Hindlimb muscle (tissue), 1 donor: ENCODE results near the gene MDP1. TPM values are rescaled to one million over a fixed set of nuclear protein-coding genes. Genes with fewer than 3 reads are reported as not detected.
A peak's percentile ranks its signal among the peaks of the same experiment; 100 is the strongest.
"Not testable (repeated sequence)": the region's sequence is repeated elsewhere in the genome, so short reads cannot be mapped to it uniquely, and the experiment has no call there.

Experiments used
- DNase-seq: peaks from one replicate; pipeline ENCODE4 v3.0.0-alpha.2; 2013
- polyA plus RNA-seq: library from polyadenylated mRNA; unstranded; fragments of 120-200 nt; gene quantifications from one replicate; pipeline ENCODE4 v1.2.1, GENCODE V29; 2013; ENCODE audit not compliant: insufficient read length

Gene MDP1
- polyA plus RNA-seq, 1 donor = 9.3 TPM

GRCh38 chr14:24250354-24250753, 34.5 kb upstream of the MDP1 start:
- no peak for DNase-seq

DNA sequence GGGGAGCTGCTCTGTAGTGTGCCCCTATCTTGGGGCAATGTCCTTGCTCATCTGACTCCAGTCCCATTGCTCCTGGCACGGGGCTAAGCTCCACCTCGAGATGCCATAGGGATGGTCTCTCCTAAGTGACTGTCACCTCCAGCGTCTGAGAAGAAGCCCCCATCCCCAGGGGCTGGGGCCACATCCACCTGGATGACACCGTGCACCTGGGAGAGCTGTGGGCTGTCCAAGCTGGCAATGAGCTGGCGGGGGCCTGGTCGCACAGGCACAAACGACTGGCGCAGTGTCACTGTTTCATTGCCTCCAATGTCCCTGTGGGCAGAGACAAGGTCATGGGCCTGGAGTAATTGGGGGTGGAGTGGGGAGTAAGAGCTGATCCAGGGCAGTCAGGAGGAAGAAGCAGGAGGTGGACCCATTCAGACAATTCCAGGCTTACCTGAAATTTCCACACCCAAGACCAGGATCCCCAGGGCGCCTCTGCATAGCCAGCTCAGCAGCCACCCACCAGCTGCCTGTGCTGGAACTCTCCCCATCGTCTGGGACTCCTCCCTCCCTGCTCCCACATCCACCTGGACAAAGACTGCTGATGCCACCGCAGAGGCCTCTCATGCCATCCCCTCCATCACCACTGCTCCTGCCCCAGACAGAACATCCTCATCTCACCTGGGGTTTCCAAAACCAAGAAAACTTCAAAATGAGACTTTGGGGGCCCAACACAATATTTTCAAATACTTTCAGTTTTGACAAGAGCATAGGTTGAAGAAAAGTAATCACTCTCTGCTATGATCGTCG, 33.6 kb upstream of the MDP1 start:
- no peak for DNase-seq

DNA sequence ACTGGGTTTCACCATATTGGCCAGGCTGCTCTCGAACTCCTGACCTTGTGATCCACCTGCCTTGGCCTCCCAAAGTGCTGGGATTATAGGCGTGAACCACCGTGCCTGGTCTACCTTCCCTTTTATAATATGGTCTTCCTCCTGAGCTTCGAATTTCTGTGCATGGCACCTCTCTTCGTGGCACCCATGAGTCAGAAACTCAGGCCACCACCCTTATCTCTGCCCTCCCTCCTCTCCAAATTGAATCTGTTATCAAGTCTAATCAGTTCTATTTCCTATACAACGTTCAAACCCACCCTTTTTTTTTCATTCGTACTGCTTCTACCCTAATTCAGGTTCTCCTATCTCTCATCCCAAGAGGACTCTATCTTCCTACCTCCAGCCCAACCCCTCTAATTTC, 31.6 kb upstream of the MDP1 start:
- no peak for DNase-seq

DNA sequence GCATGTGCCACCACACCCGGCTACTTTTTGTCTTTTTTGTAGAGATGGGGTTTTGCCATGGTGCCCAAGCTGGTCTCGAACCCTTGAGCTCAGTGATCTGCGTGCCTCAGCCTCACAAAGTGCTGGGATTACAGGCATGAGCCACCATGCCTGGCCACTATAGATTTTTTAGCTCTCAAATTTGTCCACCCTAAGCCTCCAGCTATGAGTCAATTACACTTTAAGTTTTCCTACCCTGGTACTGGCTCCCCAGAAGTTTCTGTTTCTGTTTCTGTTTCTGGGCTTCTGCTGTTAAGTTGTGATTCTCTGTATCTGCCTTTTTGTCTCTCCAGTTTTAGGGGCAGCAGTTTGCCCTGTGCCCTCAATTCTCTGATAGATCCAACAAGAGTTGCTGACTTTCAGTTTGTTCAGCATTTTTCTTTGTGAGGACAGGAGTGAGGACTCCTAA, 30.9 kb upstream of the MDP1 start:
- DNase-seq = no peak

DNA sequence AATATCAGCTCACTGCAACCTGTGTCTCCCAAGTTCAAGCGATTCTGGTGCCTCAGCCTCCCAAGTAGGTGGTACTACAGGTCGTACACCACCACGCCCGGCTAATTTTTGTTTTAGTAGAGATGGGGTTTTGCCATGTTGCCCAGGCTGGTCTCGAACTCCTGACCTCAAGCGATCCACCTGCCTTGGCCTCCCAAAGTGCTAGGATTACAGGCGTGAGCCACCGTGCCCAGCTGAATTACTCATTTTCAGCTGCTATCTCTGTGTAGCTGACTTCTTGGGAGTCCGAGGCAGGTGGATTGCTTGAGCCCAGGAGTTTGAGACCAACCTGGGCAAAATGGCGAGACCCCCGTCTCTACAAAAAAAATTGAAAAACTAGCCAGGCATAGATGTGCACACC, 29.5 kb upstream of the MDP1 start:
- DNase-seq = not testable (repeated sequence)

GRCh38 chr14:24243336-24243836, 27.5 kb upstream of the MDP1 start:
- no peak for DNase-seq

GRCh38 chr14:24241829-24242443, 26.1 kb upstream of the MDP1 start:
- peak; percentile 95 for DNase-seq

GRCh38 chr14:24240110-24240918, 24.4 kb upstream of the MDP1 start:
- DNase-seq = no peak

GRCh38 chr14:24238527-24239037, 22.7 kb upstream of the MDP1 start:
- no peak for DNase-seq

DNA sequence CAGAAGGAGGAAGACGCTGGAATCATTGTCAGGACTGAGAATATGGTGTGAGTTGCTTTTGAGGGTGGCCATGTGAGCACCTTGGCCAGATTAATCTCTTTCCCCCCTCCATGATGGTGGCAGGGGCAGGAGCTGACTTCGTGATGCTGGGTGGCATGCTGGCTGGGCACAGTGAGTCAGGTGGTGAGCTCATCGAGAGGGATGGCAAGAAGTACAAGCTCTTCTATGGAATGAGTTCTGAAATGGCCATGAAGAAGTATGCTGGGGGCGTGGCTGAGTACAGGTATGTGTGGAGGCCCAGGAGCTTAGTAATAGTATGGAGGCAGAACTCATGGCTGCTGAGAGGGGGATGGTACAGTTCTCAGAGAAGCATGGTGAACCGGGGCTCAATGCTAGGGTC, 22.3 kb upstream of the MDP1 start:
- DNase-seq = no peak

GRCh38 chr14:24237463-24237955, 21.6 kb upstream of the MDP1 start:
- DNase-seq = no peak

- no peak for DNase-seq
Observed at GRCh38 chr14:24236689-24237462, 21.0 kb upstream of the MDP1 start.

DNA sequence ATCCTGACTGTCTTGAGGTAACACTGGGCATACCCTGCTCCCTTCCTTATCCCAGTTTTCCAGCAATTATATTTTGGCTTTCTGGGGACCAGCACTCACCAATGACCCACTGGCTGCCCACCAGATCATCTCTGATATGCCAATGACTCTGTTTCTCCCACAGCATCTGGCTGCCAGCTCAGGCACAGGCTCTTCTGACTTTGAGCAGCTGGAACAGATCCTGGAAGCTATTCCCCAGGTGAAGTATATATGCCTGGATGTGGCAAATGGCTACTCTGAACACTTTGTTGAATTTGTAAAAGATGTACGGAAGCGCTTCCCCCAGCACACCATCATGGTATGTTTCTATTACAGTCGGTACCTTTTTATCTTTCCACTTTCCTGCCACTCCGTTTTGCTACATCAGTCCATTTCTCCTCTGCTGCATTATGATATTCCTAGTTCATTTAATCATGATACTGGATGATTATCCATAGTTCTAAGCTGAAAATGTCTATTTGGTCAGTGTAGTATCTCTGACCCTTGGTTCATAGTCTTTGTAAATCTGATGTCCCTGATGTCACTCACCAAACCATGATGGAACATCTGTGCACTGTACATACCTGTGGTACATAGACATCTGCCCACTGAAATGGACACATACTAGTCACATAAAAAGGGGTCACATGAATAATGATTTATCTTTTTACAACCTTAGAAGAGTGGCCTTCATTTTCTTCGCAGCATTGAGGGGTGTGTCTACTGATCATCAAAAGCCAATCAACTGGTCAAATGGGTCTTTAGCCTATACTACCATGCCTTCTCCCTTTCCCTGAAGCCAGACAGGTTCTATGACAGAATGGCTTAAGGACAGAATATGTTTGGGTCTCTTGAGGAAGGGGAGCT, 20.2 kb upstream of the MDP1 start:
- DNase-seq = no peak

- no peak for DNase-seq
Observed at GRCh38 chr14:24234095-24235005, 18.5 kb upstream of the MDP1 start.

GRCh38 chr14:24233538-24233866, 17.6 kb upstream of the MDP1 start:
- DNase-seq = no peak

DNA sequence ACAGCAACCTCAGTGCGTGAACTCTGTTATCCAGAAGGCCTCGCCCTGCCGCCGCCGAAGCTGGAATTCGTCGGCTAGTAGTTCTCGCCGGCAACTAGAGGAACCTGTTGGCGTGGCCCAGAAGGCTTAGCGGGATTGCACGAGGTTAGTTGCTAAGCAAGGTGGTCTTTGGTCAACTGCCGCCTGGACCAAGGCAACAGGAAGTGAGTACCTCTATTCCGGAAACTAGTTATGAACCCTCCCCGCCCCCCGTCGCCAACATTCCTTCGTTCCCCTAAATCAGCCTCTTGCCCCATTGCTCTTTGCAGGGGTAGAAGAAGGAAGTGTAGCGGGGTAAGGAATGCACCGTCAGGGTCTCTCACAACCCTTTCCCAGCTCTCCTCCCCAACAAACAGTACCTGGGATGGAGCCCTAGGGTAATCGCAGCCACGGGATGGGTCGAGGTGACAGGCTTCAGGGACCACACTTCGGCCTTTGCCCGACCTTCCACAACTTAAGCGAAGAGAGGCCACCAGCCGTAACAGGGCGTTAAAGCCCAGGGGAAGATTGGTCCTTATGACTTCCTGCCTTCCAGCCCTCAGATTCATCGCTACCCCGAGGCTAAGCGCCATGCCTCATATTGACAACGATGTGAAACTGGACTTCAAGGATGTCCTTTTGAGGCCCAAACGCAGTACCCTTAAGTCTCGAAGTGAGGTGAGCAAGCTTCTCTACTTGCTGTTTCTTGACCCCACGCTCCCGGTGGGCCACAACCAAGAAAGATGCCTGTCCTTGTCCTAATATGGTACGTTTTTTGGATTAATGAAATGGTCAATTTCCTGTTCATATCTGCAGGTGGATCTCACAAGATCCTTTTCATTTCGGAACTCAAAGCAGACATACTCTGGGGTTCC, 17.0 kb upstream of the MDP1 start, which contains the start of gene GMPR2:
GMPR2 (plus strand) TSS at position 285 of the 893 bp plus-strand sequence; CDS start at position 610, 325 bp downstream.
- no peak for DNase-seq

DNA sequence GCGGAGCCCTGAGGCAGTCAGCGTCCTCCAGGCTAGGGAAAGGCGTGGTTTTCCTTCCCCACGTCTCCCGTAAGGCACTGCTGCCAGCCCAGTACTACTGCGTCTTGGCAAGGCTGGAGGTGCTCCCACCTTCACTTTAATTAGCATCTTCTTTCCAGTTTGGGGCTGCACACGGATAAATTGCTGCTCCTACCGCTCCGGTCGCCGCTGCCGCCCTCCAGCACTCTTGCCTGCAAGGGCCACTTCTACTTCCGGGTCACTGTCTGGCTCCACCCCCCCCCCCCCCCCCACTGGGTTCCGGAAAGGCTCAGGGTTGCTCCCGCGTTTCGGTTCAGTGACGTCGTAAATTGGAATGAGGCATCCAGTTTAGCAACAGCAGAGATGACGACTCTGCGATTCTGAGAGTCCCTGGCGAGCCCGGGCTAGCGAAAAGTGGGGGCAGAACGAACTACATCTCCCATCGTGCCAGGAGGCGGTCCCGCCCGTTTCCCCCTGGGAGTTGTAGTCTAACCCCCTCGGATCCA, 16.3 kb upstream of the MDP1 start, which contains the start of gene NEDD8:
NEDD8 (minus strand) TSS at position 247 of the 524 bp plus-strand sequence; CDS start at position 147, 100 bp downstream.
- peak; percentile 91 for DNase-seq
